HEK293T (cell line): ENCODE measurements around the gene CD1D.

ENCODE experiments used
- BHLHE40 ChIP-seq: fragments of 450-650 bp; IDR thresholded peaks from 2 replicates; pipeline ENCODE4 v1.6.1; 2016; ENCODE audit warnings: mild to moderate bottlenecking, moderate library complexity, borderline replicate concordance
- ELF4 ChIP-seq: fragments of 450-650 bp; IDR thresholded peaks from 2 replicates; pipeline ENCODE4 v1.6.1; 2017; ENCODE audit warnings: antibody characterized with exemption
- FOXM1 ChIP-seq: fragments of 450-650 bp; IDR thresholded peaks from 2 replicates; pipeline ENCODE4 v1.6.1; 2017; ENCODE audit warnings: mild to moderate bottlenecking, borderline replicate concordance
- LEF1 ChIP-seq: fragments of 450-650 bp; IDR thresholded peaks from 2 replicates; pipeline ENCODE4 v1.6.1; 2017; ENCODE audit warnings: mild to moderate bottlenecking, borderline replicate concordance
- PKNOX1 ChIP-seq: fragments of 450-650 bp; IDR thresholded peaks from 2 replicates; pipeline ENCODE4 v1.6.1; 2016
- SP1 ChIP-seq: fragments of 450-650 bp; IDR thresholded peaks from 2 replicates; pipeline ENCODE4 v1.6.1; 2017
- TARDBP ChIP-seq: fragments of 450-650 bp; IDR thresholded peaks from 2 replicates; pipeline ENCODE4 v1.6.1; 2016

GRCh38 chr1:158212320-158212719 lies 31.6 kb downstream of the CD1D start:
- TF ChIP-seq PKNOX1 (no peak), FOXM1 (no peak), ELF4 (no peak), TARDBP (no peak), LEF1 (no peak), BHLHE40 (no peak), SP1 (no peak)
